Amniotic stem cell (primary cell): ENCODE results near the gene GABBR1.

Source experiments
- DNase-seq: peaks from one replicate; lab custom pipeline; 2025; lab: John Stamatoyannopoulos, UW

Gene GABBR1

DNA sequence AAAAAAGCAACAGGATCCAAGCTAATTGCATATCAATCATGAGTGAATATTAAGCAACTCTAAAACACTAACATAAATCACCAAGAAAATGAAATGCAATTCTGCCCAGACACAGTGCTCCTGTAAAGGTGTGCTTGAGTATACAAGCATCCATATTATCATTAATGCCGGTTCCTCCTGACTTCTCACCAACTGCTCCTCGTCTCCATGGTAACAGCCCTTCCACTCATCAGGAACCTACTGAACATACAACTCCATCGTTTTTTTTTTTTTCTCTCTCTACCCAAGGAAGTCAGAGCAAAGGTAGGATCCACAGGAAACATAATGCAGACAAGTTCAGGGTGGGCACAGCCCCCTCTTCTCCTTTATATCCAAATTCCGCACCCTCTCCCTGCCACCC lies 12.4 kb downstream of the GABBR1 start:
- no peak for DNase-seq

DNA sequence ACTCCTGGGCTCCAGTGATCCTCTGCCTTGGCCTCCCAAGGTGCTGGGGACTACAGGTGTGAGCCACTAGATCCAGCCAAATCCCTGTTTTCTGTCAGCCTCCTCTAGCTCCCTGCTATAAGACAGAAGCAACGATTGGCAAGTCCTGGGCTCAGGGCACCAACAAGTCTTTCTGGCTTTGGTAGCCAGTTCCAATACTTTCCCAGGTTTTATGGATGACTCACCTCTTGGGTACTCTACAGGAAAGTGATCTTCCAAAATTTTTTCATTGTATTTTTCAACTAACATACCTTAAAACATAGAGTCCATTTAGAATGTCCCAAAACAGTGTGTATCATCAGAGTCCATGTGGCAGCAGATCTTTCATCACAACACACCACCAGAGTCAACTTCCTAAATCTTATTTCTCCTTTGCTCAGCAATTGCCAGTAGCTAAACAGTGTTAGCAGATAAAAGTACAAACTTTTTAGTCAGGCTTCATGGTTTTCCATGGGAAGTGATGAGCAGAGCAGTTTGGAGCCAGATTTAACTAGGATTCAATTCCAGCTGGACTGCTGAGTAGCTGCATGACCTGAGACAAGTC lies 13.3 kb downstream of the GABBR1 start:
- DNase-seq = no peak

- no peak for DNase-seq
Measured at GRCh38 chr6:29617782-29618554, 15.0 kb downstream of the GABBR1 start.

GRCh38 chr6:29611426-29611825 lies 21.6 kb downstream of the GABBR1 start:
- DNase-seq = no peak

DNA sequence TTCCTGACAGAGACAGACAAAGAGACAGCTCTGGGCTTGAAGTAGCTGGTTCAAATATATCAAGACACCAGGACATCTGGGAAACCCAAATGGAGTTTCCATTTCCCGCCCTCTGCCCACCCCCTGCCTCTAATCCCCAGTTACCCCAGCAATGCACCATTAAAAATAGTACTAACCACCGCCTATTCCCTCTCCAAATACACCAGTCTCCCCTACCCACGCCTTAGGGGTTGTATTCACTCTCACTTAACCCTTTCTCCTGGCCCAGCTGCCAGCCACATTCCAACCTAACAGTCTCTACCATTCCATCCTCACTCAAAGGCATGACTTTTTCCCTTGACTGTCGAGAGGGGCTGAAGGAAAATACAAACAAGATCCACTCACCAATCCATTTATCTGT lies 22.4 kb downstream of the GABBR1 start:
- no peak for DNase-seq

- DNase-seq = no peak
Measured at GRCh38 chr6:29608131-29608530, 24.9 kb downstream of the GABBR1 start.

- no peak for DNase-seq
Measured at GRCh38 chr6:29603930-29604329, 29.1 kb downstream of the GABBR1 start.

DNA sequence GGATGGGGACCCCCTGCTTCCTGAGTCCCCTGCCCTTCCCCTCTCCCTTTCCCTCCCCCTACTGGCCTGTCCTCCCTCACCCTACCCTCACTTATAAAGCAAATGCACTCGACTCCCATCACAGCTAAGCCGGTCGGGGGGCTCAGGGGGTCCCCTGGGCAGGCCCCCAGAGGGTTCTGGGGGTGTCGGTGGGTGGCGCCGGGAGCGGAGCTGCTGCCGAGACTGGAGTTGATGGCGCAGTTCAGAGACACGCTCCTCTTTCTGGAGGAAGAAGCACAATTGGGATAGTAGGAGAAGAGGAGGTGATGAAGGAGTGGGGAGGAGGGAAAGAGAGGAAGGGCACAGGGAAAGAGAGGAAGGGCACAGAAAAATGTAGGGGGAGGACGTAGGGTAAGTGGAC lies 29.5 kb downstream of the GABBR1 start:
- no peak for DNase-seq

- DNase-seq = no peak
Measured at GRCh38 chr6:29602564-29603361, 30.2 kb downstream of the GABBR1 start.

- no peak for DNase-seq
Measured at GRCh38 chr6:29598172-29598747, 34.7 kb downstream of the GABBR1 start.

DNA sequence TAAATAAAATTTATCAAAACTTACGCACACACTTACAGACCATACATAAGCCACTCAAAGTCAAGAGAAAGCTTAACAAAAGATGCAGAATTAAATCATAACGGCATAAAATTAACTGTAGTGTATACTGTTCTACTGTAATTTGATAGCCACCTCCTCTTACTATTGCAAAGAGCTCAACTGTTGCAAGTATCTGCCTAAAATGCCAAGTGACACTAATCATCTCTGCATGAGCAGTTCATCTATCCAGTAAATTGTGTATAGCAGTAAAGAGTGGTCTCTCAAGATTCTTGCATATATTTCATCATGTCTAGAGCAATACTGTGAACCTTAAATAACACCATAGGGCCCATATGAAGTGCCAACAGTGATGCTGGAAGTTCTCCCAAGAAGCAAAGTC lies 35.8 kb downstream of the GABBR1 start:
- no peak for DNase-seq

- no peak for DNase-seq
Measured at GRCh38 chr6:29596381-29596900, 36.5 kb downstream of the GABBR1 start.

DNA sequence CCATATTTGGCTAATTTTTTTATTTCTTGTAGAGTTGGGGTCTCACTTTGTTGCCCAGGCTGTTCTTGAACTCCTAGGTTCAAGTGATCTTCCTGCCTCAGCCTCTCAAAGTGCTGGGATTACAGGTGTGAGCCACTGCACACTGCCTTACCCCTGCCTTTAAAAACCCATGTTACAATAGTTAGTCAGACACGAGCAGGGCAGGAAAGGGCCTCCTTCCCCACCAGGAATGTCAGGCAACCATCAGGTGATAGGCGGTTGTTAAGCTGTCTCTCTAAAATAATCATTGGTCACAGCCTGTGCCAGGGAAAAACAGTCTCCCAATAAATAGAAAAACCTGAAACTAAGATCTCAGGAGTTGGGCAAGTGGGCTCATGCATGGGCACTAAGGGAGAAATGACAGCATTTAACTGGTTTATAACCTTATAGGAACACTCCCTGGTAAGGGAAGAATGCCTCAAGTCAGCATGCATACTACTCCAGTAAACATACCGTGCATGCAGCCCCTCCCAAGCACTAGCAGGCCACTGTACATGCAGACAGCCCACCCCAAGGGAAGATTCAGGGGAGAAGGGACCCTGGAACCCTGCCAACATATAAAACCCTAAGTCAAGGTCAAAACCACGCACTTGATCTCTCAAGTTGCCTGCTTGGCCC lies 39.7 kb downstream of the GABBR1 start:
- DNase-seq = no peak

GRCh38 chr6:29591677-29592076 lies 41.3 kb downstream of the GABBR1 start:
- DNase-seq = no peak

GRCh38 chr6:29590218-29590808 lies 42.7 kb downstream of the GABBR1 start:
- DNase-seq = no peak

DNA sequence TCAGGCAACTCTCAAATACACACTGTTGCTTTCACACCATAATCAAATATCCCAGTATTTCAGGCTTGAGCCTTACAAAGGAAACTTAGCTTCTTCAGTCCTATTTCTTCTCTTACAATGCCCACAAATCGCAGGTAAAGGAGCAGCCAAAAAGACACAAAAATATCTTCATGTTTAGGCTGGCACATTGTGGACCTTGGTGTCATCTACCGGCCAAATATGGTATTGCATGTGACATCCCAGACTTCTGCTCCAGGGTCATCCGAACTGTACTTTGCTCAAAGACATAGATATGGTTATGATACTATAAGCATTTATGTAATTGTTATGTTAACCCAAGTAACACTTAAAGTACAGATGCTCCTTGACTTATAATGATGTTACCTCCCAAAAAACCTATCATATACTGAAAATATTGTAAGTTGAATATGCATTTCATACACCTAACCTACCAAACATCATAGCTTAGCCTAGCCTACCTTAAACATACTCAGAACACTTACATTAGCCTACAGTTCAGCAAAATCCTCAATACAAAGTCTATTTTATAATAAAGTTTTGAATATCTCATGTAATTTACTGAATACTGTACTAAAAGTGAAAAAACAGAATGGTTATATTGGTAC lies 43.4 kb downstream of the GABBR1 start:
- peak; percentile 26 for DNase-seq

GRCh38 chr6:29584821-29585220 lies 48.2 kb downstream of the GABBR1 start, which contains the start of gene OR2H2:
Gene OR2H2 (plus strand): TSS chr6:29585121. CDS start chr6:29587945, 2,824 bp downstream.
- DNase-seq = no peak

DNA sequence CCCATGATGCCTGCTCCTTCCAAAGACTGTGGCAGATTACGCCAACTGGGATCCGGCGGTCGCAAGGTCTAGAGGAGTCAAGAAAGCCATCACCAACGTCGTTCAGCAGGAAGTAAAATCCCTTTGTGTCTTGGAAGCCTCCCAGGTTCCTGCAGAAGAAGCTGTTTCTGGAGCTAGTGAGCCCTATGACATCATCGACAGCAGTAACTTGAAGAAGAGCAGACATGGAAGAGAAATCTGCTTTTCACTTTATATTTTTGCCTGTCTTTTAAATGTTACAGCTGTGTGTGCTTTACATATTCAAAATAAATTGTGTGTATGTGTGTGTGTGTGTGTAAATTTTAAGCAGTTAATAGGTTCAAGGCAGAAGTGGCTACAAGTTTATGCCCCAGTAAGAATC lies 55.4 kb downstream of the GABBR1 start:
- no peak for DNase-seq

- no peak for DNase-seq
Measured at GRCh38 chr6:29576056-29576455, 56.9 kb downstream of the GABBR1 start.

DNA sequence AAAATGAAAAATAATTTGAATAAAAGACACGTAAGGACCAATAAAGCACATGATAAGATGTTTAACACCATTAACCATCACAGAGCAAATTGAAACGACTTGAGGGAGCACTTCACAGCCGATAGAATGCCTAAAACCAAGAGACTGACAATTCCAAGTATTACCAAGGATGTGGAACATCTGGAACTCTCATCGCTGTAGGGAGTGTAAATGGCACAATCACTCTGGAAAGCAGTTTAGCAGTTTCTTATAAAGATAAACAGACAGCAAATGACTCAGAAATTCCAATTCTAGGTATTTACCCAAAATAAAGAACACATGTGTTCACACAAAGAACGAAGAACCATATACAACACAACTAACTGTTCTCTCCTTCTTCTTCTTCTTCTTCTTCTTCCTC lies 65.0 kb downstream of the GABBR1 start:
- no peak for DNase-seq

GRCh38 chr6:29567541-29567940 lies 65.4 kb downstream of the GABBR1 start:
- no peak for DNase-seq
